HG02678 (cell line): ENCODE results near the gene PEPD.

Source experiments
- ATAC-seq: cut with Tn5 transposase; IDR thresholded peaks from one replicate; pipeline ENCODE4 v1.9.1; 2021; ENCODE audit warnings: mild to moderate bottlenecking, moderate library complexity; ENCODE audit not compliant: unreplicated experiment

Gene PEPD

GRCh38 chr19:33399745-33400681 is 121.6 kb downstream of the PEPD start:
- ATAC-seq, result no peak

GRCh38 chr19:33399081-33399744 is 122.4 kb downstream of the PEPD start:
- no peak for ATAC-seq

GRCh38 chr19:33398361-33399060 is 123.1 kb downstream of the PEPD start:
- no peak for ATAC-seq

GRCh38 chr19:33397536-33398360 is 123.8 kb downstream of the PEPD start:
- no peak for ATAC-seq

GRCh38 chr19:33396701-33397535 is 124.7 kb downstream of the PEPD start:
- ATAC-seq, result no peak

- ATAC-seq, result no peak
These were observed 125.7 kb downstream of the PEPD start for GRCh38 chr19:33395561-33396550.

GRCh38 chr19:33394723-33395560 is 126.6 kb downstream of the PEPD start:
- no peak for ATAC-seq

GRCh38 chr19:33394006-33394722 is 127.4 kb downstream of the PEPD start:
- ATAC-seq, result no peak

GRCh38 chr19:33393286-33394005 is 128.1 kb downstream of the PEPD start:
- ATAC-seq, result no peak

GRCh38 chr19:33392341-33393285 is 129.0 kb downstream of the PEPD start:
- no peak for ATAC-seq

- ATAC-seq, result no peak
These were observed 129.9 kb downstream of the PEPD start for GRCh38 chr19:33391631-33392249.

GRCh38 chr19:33390908-33391630 is 130.5 kb downstream of the PEPD start:
- no peak for ATAC-seq

GRCh38 chr19:33390101-33390907 is 131.3 kb downstream of the PEPD start:
- no peak for ATAC-seq
